Muscle layer of colon (tissue), 2 donors: ENCODE results near the gene PLEKHA6.

Experiments used
- H3K27ac ChIP-seq: one replicate; pipeline ENCODE4 v1.7.0; 2013; ENCODE audit warnings: low read depth, mild to moderate bottlenecking, low read length, moderate library complexity
- H3K27me3 ChIP-seq, 2 donors: one replicate each; pipeline ENCODE4 v1.7.0; 2013; ENCODE audit warnings: low read length in 2 of 2, mild to moderate bottlenecking in 2 of 2; ENCODE audit not compliant: insufficient read depth in 2 of 2, control insufficient read depth in 1 of 2
- H3K36me3 ChIP-seq: one replicate; pipeline ENCODE4 v1.7.0; 2013; ENCODE audit warnings: mild to moderate bottlenecking, low read length; ENCODE audit not compliant: insufficient read depth
- H3K4me1 ChIP-seq: one replicate; pipeline ENCODE4 v1.7.0; 2013; ENCODE audit warnings: mild to moderate bottlenecking, low read length; ENCODE audit not compliant: insufficient read depth
- H3K4me3 ChIP-seq, 2 donors: one replicate each; pipeline ENCODE4 v1.7.0; 2013; ENCODE audit warnings: low read length in 2 of 2, low read depth in 1 of 2, mild to moderate bottlenecking in 1 of 2, moderate library complexity in 1 of 2
- H3K9ac ChIP-seq: one replicate; pipeline ENCODE4 v1.7.0; 2013; ENCODE audit warnings: low read length
- H3K9me3 ChIP-seq: one replicate; pipeline ENCODE4 v1.7.0; 2013; ENCODE audit warnings: mild to moderate bottlenecking, low read length
- donor health status: abdominal sarcoma.
- donor health status: Adenocarcinoma of cecum.

Gene PLEKHA6

GRCh38 chr1:204361341-204361771 is 1.6 kb upstream of the PLEKHA6 start:
- Histone ChIP-seq H3K27ac (no peak overlapping the region), H3K27me3 (peaks cover 0 to 16% of the 10 kb centered on the region in 2 donors), H3K9ac (no peak overlapping the region), H3K4me3 (no peak overlapping the region), H3K4me1 (peaks cover 11% of the 10 kb centered on the region), H3K36me3 (no peaks in the 10 kb centered on the region), H3K9me3 (no peaks in the 10 kb centered on the region)

GRCh38 chr1:204360314-204360713 is 585 bp upstream of the PLEKHA6 start:
- Histone ChIP-seq H3K9me3 (no peaks in the 10 kb centered on the region), H3K9ac (no peak overlapping the region), H3K27me3 (peaks cover 0 to 16% of the 10 kb centered on the region in 2 donors), H3K4me1 (peaks cover 11% of the 10 kb centered on the region), H3K27ac (no peak overlapping the region), H3K4me3 (no peak overlapping the region), H3K36me3 (no peaks in the 10 kb centered on the region)

- H3K36me3 ChIP-seq: no peaks in the 10 kb centered on the region
- no peak overlapping the region for H3K27ac ChIP-seq
- H3K9me3 ChIP-seq: no peaks in the 10 kb centered on the region
- H3K27me3 ChIP-seq: peaks cover 0 to 16% of the 10 kb centered on the region in 2 donors
- no peak overlapping the region for H3K4me3 ChIP-seq
- no peak overlapping the region for H3K9ac ChIP-seq
- peaks cover 11% of the 10 kb centered on the region for H3K4me1 ChIP-seq
Measured at GRCh38 chr1:204359131-204359473, 627 bp downstream of the PLEKHA6 start.

- H3K4me1 ChIP-seq: peaks cover 7% of the 10 kb centered on the region
- H3K27ac ChIP-seq: no peak overlapping the region
- H3K4me3 ChIP-seq: no peak overlapping the region
- no peaks in the 10 kb centered on the region for H3K36me3 ChIP-seq
- H3K9ac ChIP-seq: no peak overlapping the region
- H3K9me3 ChIP-seq: no peaks in the 10 kb centered on the region
- peaks cover 0 to 16% of the 10 kb centered on the region in 2 donors for H3K27me3 ChIP-seq
Measured at GRCh38 chr1:204358605-204359004, 1.1 kb downstream of the PLEKHA6 start.

- peak overlapping the region in 1 of 2 donors; percentile 14 for H3K4me3 ChIP-seq
- H3K9ac ChIP-seq: no peak overlapping the region
- no peak overlapping the region for H3K27ac ChIP-seq
- peaks cover 0 to 11% of the 10 kb centered on the region in 2 donors for H3K27me3 ChIP-seq
- no peaks in the 10 kb centered on the region for H3K9me3 ChIP-seq
- peaks cover under 1% of the 10 kb centered on the region for H3K4me1 ChIP-seq
- no peaks in the 10 kb centered on the region for H3K36me3 ChIP-seq
Measured at GRCh38 chr1:204357551-204358490, 1.9 kb downstream of the PLEKHA6 start.

GRCh38 chr1:204356997-204357396 is 2.7 kb downstream of the PLEKHA6 start:
- H3K27ac ChIP-seq: no peak overlapping the region
- no peaks in the 10 kb centered on the region for H3K36me3 ChIP-seq
- H3K4me1 ChIP-seq: no peaks in the 10 kb centered on the region
- no peak overlapping the region for H3K9ac ChIP-seq
- no peak overlapping the region for H3K4me3 ChIP-seq
- H3K27me3 ChIP-seq: peaks cover 0 to 10% of the 10 kb centered on the region in 2 donors
- H3K9me3 ChIP-seq: no peaks in the 10 kb centered on the region

GRCh38 chr1:204355913-204356312 is 3.8 kb downstream of the PLEKHA6 start:
- Histone ChIP-seq H3K9ac (no peak overlapping the region), H3K27ac (no peak overlapping the region), H3K27me3 (peaks cover 0 to 10% of the 10 kb centered on the region in 2 donors), H3K36me3 (no peaks in the 10 kb centered on the region), H3K4me1 (no peaks in the 10 kb centered on the region), H3K4me3 (no peak overlapping the region), H3K9me3 (no peaks in the 10 kb centered on the region)

- Histone ChIP-seq H3K9me3 (no peaks in the 10 kb centered on the region), H3K36me3 (no peaks in the 10 kb centered on the region), H3K27me3 (peaks cover 0 to 7% of the 10 kb centered on the region in 2 donors), H3K4me1 (no peaks in the 10 kb centered on the region), H3K27ac (no peak overlapping the region), H3K4me3 (no peak overlapping the region), H3K9ac (no peak overlapping the region)
Measured at GRCh38 chr1:204354579-204354978, 5.2 kb downstream of the PLEKHA6 start.

- Histone ChIP-seq H3K9ac (no peak overlapping the region), H3K9me3 (no peaks in the 10 kb centered on the region), H3K36me3 (no peaks in the 10 kb centered on the region), H3K27ac (no peak overlapping the region), H3K4me3 (no peak overlapping the region), H3K27me3 (no peaks in the 10 kb centered on the region), H3K4me1 (no peaks in the 10 kb centered on the region)
Measured at GRCh38 chr1:204353213-204353910, 6.4 kb downstream of the PLEKHA6 start.

- no peaks in the 10 kb centered on the region for H3K36me3 ChIP-seq
- no peak overlapping the region for H3K4me3 ChIP-seq
- H3K9me3 ChIP-seq: no peaks in the 10 kb centered on the region
- H3K4me1 ChIP-seq: no peaks in the 10 kb centered on the region
- H3K9ac ChIP-seq: no peak overlapping the region
- H3K27me3 ChIP-seq: no peaks in the 10 kb centered on the region
- H3K27ac ChIP-seq: no peak overlapping the region
Measured at GRCh38 chr1:204350857-204351573, 8.7 kb downstream of the PLEKHA6 start.

GRCh38 chr1:204350312-204350711 is 9.4 kb downstream of the PLEKHA6 start:
- Histone ChIP-seq H3K9me3 (no peaks in the 10 kb centered on the region), H3K4me1 (no peaks in the 10 kb centered on the region), H3K9ac (no peak overlapping the region), H3K27ac (no peak overlapping the region), H3K4me3 (no peak overlapping the region), H3K36me3 (no peaks in the 10 kb centered on the region), H3K27me3 (no peaks in the 10 kb centered on the region)
